ENCODE measurements around the gene DGKK. TPM values are rescaled to one million over a fixed set of nuclear protein-coding genes. Genes with fewer than 3 reads are reported as not detected.

Gene DGKK, protein sequence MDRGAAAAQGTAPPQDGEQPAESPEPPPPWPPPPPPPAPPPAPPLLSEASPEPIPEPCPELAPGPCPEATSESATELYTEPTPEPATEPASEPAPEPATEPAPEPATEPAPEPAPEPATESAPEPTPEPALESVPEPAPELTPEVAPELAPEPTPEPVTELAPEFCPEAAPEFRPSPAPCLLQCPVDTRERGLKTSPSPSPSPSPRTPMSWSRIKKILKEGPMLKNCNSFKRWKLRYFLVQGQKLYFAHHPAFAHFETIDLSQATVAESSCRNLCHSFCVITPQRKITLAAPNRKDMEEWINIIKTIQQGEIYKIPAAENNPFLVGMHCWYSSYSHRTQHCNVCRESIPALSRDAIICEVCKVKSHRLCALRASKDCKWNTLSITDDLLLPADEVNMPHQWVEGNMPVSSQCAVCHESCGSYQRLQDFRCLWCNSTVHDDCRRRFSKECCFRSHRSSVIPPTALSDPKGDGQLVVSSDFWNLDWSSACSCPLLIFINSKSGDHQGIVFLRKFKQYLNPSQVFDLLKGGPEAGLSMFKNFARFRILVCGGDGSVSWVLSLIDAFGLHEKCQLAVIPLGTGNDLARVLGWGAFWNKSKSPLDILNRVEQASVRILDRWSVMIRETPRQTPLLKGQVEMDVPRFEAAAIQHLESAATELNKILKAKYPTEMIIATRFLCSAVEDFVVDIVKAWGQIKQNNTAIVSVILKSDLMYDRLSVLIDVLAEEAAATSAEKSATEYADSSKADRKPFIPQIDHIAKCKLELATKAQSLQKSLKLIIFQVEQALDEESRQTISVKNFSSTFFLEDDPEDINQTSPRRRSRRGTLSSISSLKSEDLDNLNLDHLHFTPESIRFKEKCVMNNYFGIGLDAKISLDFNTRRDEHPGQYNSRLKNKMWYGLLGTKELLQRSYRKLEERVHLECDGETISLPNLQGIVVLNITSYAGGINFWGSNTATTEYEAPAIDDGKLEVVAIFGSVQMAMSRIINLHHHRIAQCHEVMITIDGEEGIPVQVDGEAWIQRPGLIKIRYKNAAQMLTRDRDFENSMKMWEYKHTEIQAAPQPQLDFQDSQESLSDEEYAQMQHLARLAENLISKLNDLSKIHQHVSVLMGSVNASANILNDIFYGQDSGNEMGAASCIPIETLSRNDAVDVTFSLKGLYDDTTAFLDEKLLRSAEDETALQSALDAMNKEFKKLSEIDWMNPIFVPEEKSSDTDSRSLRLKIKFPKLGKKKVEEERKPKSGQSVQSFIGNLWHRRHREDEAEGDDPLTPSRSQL
- total RNA-seq (not detected), polyA plus RNA-seq (not detected)
- long read RNA-seq, donor 1 = 0 reads
- long read RNA-seq, donor 2 = 0 reads
- long read RNA-seq, donor 3 = 0 reads

DNA sequence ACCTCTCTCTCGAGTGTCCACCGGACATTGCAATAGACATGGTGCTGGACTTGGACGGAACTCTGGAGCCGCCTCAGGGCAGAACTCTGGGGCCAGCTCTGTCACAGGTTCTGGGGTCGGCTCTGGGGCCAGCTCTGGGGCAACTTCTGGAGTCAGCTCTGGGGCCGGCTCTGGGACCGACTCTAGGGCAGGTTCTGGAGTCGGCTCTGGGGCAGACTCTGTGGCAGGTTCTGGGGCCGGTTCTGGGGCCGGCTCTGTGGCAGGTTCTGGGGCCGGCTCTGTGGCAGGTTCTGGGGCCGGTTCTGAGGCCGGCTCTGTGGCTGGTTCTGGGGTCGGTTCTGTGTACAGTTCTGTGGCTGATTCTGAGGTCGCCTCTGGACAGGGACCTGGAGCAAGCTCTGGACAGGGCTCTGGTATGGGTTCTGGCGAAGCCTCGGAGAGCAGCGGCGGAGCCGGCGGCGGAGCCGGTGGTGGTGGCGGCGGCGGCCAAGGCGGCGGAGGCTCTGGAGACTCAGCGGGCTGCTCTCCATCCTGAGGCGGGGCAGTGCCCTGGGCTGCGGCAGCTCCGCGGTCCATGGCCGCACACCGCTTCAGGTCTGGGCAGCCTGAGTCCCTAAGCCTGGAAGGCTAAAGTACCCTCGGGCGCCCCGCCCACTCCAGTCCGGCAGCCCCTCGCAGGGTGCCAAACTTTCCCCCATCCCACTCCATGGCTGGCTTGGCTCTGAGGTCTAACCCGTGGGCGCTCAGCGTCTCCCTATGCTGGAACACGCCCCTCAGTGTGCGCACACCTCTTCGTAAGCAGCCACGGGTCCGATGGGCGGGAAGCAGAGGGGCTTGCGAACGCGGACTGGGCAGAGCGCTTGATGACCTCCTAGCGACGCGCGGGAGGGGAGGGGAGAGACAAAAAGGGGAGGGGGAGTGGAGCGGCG, at the start of gene DGKK:
Gene DGKK, minus strand, starts transcription at position 723 of the 929 bp plus-strand sequence. Its CDS starts 147 bp downstream, at position 576.
- intact Hi-C loops (cut with DNase I) = no loop called here
- peaks cover 0 to 22% (median 0%) of the 10 kb centered on the region in 12 donors for H3K4me1 ChIP-seq
- peaks cover 0 to 97% (median 44%) of the 10 kb centered on the region in 9 donors for H3K27me3 ChIP-seq
- no peaks in the 10 kb centered on the region for H3K9me3 ChIP-seq
- TF ChIP-seq, protein P1, sequence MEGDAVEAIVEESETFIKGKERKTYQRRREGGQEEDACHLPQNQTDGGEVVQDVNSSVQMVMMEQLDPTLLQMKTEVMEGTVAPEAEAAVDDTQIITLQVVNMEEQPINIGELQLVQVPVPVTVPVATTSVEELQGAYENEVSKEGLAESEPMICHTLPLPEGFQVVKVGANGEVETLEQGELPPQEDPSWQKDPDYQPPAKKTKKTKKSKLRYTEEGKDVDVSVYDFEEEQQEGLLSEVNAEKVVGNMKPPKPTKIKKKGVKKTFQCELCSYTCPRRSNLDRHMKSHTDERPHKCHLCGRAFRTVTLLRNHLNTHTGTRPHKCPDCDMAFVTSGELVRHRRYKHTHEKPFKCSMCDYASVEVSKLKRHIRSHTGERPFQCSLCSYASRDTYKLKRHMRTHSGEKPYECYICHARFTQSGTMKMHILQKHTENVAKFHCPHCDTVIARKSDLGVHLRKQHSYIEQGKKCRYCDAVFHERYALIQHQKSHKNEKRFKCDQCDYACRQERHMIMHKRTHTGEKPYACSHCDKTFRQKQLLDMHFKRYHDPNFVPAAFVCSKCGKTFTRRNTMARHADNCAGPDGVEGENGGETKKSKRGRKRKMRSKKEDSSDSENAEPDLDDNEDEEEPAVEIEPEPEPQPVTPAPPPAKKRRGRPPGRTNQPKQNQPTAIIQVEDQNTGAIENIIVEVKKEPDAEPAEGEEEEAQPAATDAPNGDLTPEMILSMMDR (IDR thresholded peaks at IDR 0.05) = no peak
- TF ChIP-seq POLR2A (IDR thresholded peaks at IDR 0.05) = no peak
- no peak within 1 kb of the TSS for H3K27ac ChIP-seq
- DNase-seq (peak in 1 of 5 donors; percentile 31), ATAC-seq (no peak)
- no peaks in the 10 kb centered on the region for H3K36me3 ChIP-seq
- 1 to 36% (median 16%) methylated on average over 40 to 59 of the region's 59 CpGs for WGBS, 4 donors
- H3K4me3 ChIP-seq = peak within 1 kb of the TSS in 3 of 12 donors; percentile 6 to 9 (median 9)

DNA sequence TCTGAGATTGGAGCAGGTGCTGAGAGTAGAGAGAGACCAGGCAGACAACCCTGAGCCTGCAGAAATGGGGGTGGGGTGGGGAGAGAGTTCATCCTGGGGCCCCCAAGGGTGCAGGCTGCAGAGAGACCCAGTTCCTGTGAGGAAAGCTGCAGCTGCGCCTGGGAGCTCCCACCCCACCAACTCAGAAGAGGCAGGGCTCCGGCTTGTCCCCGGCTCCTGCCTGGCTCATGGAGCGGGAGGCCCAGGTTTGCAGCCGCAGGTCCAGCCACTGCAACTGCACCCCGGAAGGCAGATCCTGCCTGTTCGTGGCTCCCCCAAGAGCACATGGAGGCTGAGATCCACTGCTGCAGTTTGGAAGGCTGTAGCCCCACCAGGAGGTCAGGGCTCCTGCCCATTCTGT, 44.2 kb upstream of the DGKK start:
- H3K27ac ChIP-seq = no peak overlapping the region
- H3K27me3 ChIP-seq = peaks cover 0 to 8% (median 0%) of the 10 kb centered on the region in 9 donors
- no peak for DNase-seq
- 80 to 89% (median 86%) methylated on average over 5 to 7 of the region's 7 CpGs for WGBS, 4 donors
- no peaks in the 10 kb centered on the region for H3K36me3 ChIP-seq
- no peak for ATAC-seq
- no peak overlapping the region for H3K4me3 ChIP-seq
- TF ChIP-seq, protein P1 (IDR thresholded peaks at IDR 0.05) = no peak
- TF ChIP-seq POLR2A (IDR thresholded peaks at IDR 0.05) = no peak
- H3K9me3 ChIP-seq = no peaks in the 10 kb centered on the region
- intact Hi-C loops (cut with DNase I) = no loop called here
- no peaks in the 10 kb centered on the region for H3K4me1 ChIP-seq

DNA sequence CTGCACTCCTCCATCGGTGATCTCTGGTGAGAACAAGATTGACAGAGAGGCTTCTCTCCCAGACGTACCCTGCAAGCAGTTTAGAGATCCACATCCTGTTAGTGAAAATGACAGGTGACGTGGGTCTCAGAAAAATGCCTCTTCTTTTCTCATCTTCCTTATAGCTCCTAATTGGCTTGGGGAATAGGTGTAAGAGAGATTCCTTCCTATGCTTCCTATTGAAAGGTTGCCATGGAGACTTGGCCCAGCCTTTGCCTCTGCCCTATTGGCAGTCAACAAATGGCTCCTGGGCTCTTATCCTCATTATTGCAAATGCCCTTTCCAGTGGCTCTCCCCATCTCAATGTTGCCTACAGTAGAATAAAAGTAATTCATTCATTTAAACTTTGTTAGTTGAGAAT, 26.5 kb upstream of the DGKK start:
- DNase-seq (no peak), ATAC-seq (no peak)
- intact Hi-C loops (cut with DNase I) = no loop called here
- peaks cover 0 to 3% (median 0%) of the 10 kb centered on the region in 12 donors for H3K9me3 ChIP-seq
- no peak overlapping the region for H3K27ac ChIP-seq
- TF ChIP-seq, protein P1 (IDR thresholded peaks at IDR 0.05) = no peak
- TF ChIP-seq POLR2A (IDR thresholded peaks at IDR 0.05) = no peak
- H3K36me3 ChIP-seq = no peaks in the 10 kb centered on the region
- 43 to 78% (median 63%) methylated on average over 3 of the region's 3 CpGs for WGBS, 4 donors
- peaks cover 0 to 36% (median 0%) of the 10 kb centered on the region in 9 donors for H3K27me3 ChIP-seq
- H3K4me1 ChIP-seq = no peaks in the 10 kb centered on the region
- no peak overlapping the region for H3K4me3 ChIP-seq

All from heart left ventricle (tissue), 16 donors.